ENCODE measurements around the gene ZCCHC24.

ZCCHC24 gene

DNA sequence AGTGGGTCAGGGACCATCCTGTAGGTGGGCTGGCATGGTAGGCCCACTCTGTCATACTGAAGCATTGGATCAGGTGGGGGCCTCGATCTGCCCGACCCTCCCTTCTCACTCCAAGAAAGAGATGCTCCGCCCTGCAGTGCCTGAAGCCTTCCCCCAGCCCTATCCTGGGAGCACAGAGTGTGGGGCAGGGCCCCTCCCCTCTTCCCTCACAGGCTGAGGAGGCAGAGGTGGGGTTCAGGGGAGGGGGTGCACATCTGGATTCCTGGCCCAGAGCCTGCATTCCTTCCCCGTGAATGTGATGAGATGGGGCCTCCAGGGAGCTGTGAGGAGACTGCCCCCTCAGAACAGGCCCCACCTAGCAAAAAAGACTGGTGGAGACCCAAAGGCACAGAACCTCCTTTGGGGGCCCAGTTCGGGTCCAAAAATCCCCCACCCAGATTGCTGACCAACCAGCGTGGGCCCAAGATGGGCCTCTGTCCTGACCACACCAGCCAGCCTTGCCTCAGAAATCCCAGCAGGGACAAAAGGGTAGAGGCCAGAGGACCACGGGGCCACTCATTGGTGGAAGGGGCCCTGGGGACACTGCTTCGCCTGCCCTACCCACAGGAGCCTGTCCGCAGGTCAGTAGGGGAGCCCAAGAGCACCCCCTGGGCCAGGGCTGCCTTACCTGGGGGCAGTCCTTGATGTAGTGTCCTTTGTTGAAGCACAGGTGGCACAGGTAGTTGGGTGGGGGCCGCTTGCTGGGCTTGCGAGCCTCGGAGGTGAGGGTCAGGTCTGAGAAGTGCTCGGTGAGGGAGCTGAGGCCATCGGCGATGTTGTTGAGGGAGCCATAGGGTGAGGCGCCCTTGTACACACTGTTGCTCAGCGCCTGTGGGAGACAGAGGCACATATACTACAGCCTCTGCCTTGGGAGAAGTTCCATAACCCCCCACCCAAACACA, 13.3 kb downstream of the ZCCHC24 start:
- DNase-seq (ENCODE audit: low read depth in 2 of 3, low spot score in 2 of 3) = no peak

GRCh38 chr10:79431428-79431827, 14.0 kb downstream of the ZCCHC24 start:
- DNase-seq (ENCODE audit: low read depth in 2 of 3, low spot score in 2 of 3) = no peak

- no peak for DNase-seq (ENCODE audit: low read depth in 2 of 3, low spot score in 2 of 3)
These were observed 14.5 kb downstream of the ZCCHC24 start for GRCh38 chr10:79430936-79431335.

GRCh38 chr10:79430325-79430905, 15.0 kb downstream of the ZCCHC24 start:
- DNase-seq (ENCODE audit: low read depth in 2 of 3, low spot score in 2 of 3) = no peak

GRCh38 chr10:79429751-79430150, 15.7 kb downstream of the ZCCHC24 start:
- DNase-seq (ENCODE audit: low read depth in 2 of 3, low spot score in 2 of 3) = no peak

- DNase-seq (ENCODE audit: low read depth in 2 of 3, low spot score in 2 of 3) = no peak
These were observed 17.5 kb downstream of the ZCCHC24 start for GRCh38 chr10:79427965-79428364.

GRCh38 chr10:79425074-79425532, 20.3 kb downstream of the ZCCHC24 start:
- no peak for DNase-seq (ENCODE audit: low read depth in 2 of 3, low spot score in 2 of 3)

GRCh38 chr10:79424221-79425073, 21.0 kb downstream of the ZCCHC24 start:
- DNase-seq (ENCODE audit: low read depth in 2 of 3, low spot score in 2 of 3) = no peak

GRCh38 chr10:79422178-79422892, 23.1 kb downstream of the ZCCHC24 start:
- no peak for DNase-seq (ENCODE audit: low read depth in 2 of 3, low spot score in 2 of 3)

DNA sequence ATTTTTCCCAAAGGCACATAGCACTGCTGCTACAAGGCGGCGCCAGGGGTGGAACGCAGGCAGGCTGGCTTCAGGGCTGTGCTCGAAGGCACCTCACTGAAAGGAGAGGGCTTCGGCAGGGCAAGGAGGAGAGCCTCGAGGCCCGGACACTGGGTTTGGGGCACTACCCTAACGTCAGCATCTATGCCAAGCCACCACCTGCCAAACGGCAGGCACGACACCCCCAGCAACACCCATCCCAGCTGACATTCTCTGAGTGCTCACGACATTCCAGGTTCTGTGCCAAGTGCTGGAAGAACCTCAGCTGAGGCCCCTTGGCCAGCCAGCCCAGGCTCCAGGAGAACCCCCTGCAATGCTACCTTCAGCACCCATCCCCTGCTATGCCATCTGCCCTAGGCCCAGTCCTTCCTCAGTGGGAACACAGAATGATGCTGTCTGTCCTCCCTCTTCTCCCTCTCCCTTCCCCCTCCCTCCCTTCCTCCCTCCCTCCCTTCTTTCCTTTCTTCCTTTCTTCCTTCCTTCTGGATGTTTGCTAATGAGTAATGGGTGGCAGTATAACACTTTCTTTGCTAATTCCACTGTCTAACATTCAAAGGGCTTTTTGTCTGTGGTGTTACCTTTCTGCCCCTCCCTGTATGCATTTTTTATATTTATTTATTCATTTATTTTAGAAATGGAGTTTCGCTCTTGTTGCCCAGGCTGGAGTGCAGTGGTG, 24.3 kb downstream of the ZCCHC24 start:
- DNase-seq (ENCODE audit: low read depth in 2 of 3, low spot score in 2 of 3) = no peak

DNA sequence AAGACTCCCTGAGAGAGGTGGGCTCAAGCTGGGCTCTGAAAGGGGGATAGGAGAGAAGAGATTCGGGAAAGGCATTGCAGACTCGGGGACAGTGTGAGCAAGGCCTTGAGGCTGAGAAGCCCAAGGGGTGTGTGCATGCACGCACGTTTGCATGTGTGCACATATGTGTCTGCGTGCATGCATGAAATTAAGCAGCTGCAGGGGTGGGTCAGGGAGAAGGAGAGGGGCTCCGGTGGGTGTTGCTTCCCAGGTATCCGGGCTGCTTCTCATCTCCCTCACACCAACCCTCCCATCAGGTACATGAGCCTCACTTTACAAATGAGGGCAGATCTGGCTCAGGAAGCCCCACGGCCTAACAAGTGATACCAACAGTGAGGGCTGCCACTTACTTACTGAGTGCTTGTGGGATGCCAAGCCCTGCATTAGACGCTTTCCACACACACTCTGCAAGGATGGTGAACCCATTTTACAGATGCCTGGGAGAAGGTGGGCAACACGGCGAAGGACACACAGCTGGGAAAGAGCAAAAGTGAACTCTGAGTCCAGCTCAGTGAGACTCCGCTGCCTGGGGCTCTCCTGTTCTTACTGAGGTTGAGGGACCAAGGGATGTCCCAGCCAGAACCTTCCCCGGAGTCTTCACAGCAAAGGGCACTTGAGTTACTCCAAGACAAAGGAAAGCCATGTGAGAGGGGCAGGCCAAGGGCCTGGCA, 26.4 kb downstream of the ZCCHC24 start:
- DNase-seq (ENCODE audit: low read depth in 2 of 3, low spot score in 2 of 3) = no peak

DNA sequence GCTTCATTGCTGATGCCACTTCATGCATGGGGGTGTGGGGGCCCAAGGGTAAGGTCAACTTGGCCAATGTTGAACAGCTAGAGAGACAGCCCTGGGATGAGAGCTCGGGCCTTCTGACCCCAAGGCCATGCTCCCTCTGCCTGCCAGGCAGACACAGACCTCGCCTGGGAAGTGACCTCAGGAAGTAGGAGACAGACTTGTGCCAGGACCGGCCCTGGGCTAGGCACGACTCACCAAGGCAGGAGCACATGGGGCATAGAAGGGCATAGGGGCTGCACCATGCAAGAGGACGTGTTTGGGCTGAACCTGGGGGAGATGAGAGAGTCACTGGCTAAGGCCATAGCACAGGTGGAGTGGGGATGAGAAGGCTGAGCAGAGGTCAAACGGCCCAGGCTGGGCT, 27.1 kb downstream of the ZCCHC24 start:
- no peak for DNase-seq (ENCODE audit: low read depth in 2 of 3, low spot score in 2 of 3)

DNA sequence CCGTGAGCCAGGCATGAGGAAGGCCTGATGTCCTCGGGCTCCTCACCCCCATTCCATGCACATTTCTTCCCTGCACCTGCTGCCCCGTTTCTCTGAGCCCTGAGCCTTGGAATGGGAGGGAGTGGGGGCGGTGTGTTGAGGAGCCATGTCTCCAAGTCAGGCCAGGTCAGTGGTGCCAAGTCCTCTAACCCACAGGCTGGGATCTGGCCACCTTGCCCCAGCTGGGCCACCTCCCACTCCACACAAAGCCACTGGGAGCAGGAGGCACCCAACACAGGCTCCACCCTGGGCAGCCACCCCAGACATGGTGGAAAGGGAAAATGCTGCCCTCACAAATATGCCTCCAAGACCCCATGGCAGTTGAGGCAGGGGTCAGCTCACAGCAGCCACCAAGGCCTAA, 27.7 kb downstream of the ZCCHC24 start:
- DNase-seq (ENCODE audit: low read depth in 2 of 3, low spot score in 2 of 3) = no peak

- no peak for DNase-seq (ENCODE audit: low read depth in 2 of 3, low spot score in 2 of 3)
These were observed 28.2 kb downstream of the ZCCHC24 start for GRCh38 chr10:79417266-79417665.

- DNase-seq (ENCODE audit: low read depth in 2 of 3, low spot score in 2 of 3) = no peak
These were observed 28.7 kb downstream of the ZCCHC24 start for GRCh38 chr10:79416578-79417255.

- DNase-seq (ENCODE audit: low read depth in 2 of 3, low spot score in 2 of 3) = no peak
These were observed 29.5 kb downstream of the ZCCHC24 start for GRCh38 chr10:79415736-79416577.

GRCh38 chr10:79414714-79415113, 30.7 kb downstream of the ZCCHC24 start:
- DNase-seq (ENCODE audit: low read depth in 2 of 3, low spot score in 2 of 3) = no peak

DNA sequence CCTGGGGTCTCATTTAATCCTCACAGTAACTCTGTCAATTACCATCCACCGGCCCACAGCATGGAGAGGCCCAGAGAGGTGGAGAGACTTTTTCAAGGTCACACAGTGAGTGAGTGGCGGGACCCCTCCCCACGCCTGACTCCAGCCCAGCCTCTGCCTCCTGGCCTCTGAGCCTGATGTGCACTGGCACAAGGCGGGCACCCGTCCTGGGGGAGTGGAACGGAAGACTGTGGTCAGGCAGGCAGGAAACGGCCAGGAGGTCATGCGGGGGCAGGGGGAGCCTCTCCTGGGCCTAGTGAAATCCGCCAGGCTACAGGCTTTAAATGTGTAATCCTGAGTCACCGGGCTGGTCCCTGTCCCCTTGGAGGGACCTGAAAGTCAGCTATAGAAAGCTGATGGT, 32.2 kb downstream of the ZCCHC24 start:
- no peak for DNase-seq (ENCODE audit: low read depth in 2 of 3, low spot score in 2 of 3)

All from activated CD8-positive, alpha-beta memory T cell treated with anti-CD3 and anti-CD28 coated beads for 48 hours (primary cell).